GM23338 (cell line): ENCODE results near the gene MPP4.

ENCODE experiments used
- ETS1 ChIP-seq: IDR thresholded peaks from 2 replicates; pipeline ENCODE4 v1.6.1; 2016; ENCODE audit warnings: antibody characterized with exemption
- EZH2phosphoT487 ChIP-seq: fragments of 200-600 bp; sonication (generic); IDR thresholded peaks from one replicate; pipeline ENCODE4 v1.8.1; 2018; ENCODE audit warnings: antibody characterized with exemption; ENCODE audit not compliant: unreplicated experiment
- JUNB ChIP-seq: IDR thresholded peaks from one replicate; pipeline ENCODE4 v1.6.1; 2016; ENCODE audit warnings: antibody characterized with exemption; ENCODE audit not compliant: unreplicated experiment
- NANOG ChIP-seq: IDR thresholded peaks from 2 replicates; pipeline ENCODE4 v1.6.1; 2016; ENCODE audit warnings: antibody characterized with exemption, borderline replicate concordance
- POLR2AphosphoS5 ChIP-seq: IDR thresholded peaks from 2 replicates; pipeline ENCODE4 v1.6.1; 2016; ENCODE audit warnings: antibody characterized with exemption, low read depth
- REST ChIP-seq: IDR thresholded peaks from one replicate; pipeline ENCODE4 v1.6.1; 2018; ENCODE audit warnings: antibody characterized with exemption; ENCODE audit not compliant: unreplicated experiment
- TF ChIP-seq, protein P1 (sequence below), 2 experiments: fragments of 200-600 bp in 1 of 2; sonication (generic) in 1 of 2; conservative IDR thresholded peaks; 2 replicates each; pipeline versions ENCODE4 v1.5.1 to v1.6.1; 2016 to 2017; ENCODE audit warnings: antibody characterized with exemption in 2 of 2, low read depth in 2 of 2, mild to moderate bottlenecking in 2 of 2, moderate library complexity in 1 of 2

DNA sequence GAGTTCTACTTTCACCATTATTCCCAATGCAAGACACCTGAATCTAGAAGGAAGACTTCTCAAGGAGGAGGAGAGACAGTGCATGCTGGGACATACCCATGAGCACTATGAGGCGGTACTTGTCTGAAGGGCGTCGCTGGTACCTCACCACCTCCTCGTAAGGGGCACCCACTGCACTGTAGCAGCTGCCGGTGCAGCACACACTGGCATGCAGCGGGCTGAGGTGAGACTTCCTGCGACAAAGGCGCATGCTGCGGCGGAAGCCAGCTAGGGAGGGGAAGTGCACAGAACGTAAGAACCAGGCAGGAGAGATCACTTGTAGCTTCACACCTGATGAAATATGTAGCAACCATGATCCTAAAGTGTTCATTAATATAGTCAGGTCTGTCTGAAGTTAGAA lies 42.3 kb downstream of the MPP4 start:
- TF ChIP-seq, protein P1, sequence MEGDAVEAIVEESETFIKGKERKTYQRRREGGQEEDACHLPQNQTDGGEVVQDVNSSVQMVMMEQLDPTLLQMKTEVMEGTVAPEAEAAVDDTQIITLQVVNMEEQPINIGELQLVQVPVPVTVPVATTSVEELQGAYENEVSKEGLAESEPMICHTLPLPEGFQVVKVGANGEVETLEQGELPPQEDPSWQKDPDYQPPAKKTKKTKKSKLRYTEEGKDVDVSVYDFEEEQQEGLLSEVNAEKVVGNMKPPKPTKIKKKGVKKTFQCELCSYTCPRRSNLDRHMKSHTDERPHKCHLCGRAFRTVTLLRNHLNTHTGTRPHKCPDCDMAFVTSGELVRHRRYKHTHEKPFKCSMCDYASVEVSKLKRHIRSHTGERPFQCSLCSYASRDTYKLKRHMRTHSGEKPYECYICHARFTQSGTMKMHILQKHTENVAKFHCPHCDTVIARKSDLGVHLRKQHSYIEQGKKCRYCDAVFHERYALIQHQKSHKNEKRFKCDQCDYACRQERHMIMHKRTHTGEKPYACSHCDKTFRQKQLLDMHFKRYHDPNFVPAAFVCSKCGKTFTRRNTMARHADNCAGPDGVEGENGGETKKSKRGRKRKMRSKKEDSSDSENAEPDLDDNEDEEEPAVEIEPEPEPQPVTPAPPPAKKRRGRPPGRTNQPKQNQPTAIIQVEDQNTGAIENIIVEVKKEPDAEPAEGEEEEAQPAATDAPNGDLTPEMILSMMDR (conservative IDR thresholded peaks at IDR 0.05; ENCODE audit: low read depth in 2 of 2) = no peak
- no peak for TF ChIP-seq ETS1
- TF ChIP-seq POLR2AphosphoS5 = no peak
- TF ChIP-seq NANOG = no peak
- TF ChIP-seq JUNB = no peak
- TF ChIP-seq REST = no peak
- TF ChIP-seq EZH2phosphoT487 = no peak
